Fibroblast of villous mesenchyme (primary cell): ENCODE measurements around the gene CACNA2D4. TPM values are rescaled to one million over a fixed set of nuclear protein-coding genes. Genes with fewer than 3 reads are reported as not detected.
A peak's percentile ranks its signal among the peaks of the same experiment; 100 is the strongest.

ENCODE experiments used
- DNase-seq: peaks from one replicate; pipeline ENCODE4 v3.0.0-alpha.2; 2010; ENCODE audit warnings: low read depth
- H3K4me3 ChIP-seq: 2 replicates; pipeline ENCODE4 v1.5.1; 2011; ENCODE audit warnings: low read depth, mild to moderate bottlenecking, low read length
- total RNA-seq: library from RNA; depleted of rRNA; stranded (reverse); fragments of >200 nt; gene quantifications from 2 replicates; pipeline ENCODE4 v1.2.3, GENCODE V29; 2012
- TF ChIP-seq, protein P1 (sequence below): IDR thresholded peaks from 2 replicates; pipeline ENCODE4 v1.5.1; 2012; ENCODE audit warnings: low read depth, mild to moderate bottlenecking, low read length; ENCODE audit not compliant: insufficient read depth

CACNA2D4 gene
- total RNA-seq, 1 donor = 1.7 TPM

DNA sequence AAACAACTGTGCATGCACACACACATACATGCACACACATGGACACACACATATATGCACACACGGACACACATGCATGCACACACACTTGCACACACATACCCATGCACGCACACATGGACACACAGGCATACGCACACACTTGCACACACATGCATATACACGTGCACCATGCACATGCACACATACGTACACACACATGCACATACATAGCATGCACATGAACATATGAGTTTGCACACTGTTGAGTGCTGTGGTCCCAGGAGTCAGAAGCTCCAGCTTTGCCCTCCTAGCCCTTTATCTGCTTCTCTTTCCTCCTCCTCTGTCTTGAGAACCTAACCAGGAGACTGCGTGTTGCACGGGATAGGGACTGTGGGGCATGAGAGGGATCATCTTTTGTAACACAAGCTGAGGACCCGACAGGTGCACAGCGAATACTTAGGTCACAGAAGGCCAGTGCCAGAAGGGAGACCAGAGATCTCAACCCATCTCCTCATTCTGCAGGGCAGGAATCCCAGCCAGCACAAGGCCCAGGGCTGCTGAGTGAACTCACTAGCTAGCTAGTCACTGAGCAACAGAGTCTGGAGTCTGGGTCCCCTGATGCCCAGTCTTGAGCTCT, 101.6 kb downstream of the CACNA2D4 start:
- H3K4me3 ChIP-seq = no peak overlapping the region
- TF ChIP-seq, protein P1, sequence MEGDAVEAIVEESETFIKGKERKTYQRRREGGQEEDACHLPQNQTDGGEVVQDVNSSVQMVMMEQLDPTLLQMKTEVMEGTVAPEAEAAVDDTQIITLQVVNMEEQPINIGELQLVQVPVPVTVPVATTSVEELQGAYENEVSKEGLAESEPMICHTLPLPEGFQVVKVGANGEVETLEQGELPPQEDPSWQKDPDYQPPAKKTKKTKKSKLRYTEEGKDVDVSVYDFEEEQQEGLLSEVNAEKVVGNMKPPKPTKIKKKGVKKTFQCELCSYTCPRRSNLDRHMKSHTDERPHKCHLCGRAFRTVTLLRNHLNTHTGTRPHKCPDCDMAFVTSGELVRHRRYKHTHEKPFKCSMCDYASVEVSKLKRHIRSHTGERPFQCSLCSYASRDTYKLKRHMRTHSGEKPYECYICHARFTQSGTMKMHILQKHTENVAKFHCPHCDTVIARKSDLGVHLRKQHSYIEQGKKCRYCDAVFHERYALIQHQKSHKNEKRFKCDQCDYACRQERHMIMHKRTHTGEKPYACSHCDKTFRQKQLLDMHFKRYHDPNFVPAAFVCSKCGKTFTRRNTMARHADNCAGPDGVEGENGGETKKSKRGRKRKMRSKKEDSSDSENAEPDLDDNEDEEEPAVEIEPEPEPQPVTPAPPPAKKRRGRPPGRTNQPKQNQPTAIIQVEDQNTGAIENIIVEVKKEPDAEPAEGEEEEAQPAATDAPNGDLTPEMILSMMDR = no peak
- DNase-seq = no peak

GRCh38 chr12:1815814-1816729, 102.4 kb downstream of the CACNA2D4 start:
- TF ChIP-seq, protein P1 = no peak
- DNase-seq = peak; percentile 36
- H3K4me3 ChIP-seq = no peak overlapping the region

DNA sequence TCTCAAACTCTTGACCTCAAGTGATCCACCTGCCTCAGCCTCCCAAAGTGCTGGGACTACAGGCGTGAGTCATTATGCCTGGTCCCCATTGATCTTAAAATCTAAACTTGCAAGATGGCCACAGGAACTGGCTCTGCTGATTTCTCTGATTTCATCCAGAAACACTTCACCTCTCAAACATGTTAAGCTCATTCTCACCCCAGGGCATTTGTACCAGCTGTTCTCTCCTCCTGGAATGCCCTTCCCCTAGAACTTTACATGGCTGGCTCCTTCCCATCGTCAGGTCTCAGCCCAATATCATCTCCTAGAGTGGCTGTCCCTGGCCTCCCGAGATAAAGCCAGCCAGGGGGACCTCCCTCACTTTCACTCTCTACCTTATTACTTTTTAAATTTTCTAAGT, 103.3 kb downstream of the CACNA2D4 start:
- TF ChIP-seq, protein P1 = no peak
- DNase-seq = no peak
- no peak overlapping the region for H3K4me3 ChIP-seq

DNA sequence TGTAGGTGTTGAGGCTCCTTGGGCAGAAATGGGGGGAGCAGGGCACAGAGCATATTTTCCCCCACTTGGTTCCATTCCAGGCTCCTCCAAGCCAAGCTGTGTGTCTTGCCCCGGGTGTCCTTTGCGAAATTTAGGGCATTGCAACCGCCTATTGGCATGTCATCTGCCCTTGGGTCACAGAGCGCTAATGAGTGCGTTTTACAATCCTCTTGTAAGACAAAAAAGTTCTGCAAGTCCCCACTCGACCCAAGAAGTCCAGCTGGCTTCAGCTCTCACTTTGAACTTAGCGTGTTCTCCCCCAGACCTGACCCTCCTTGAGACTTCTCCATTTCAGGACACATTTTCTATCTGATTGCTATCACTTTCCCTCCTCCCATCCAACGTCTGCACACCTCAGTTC, 104.2 kb downstream of the CACNA2D4 start:
- DNase-seq = no peak
- TF ChIP-seq, protein P1 = no peak
- H3K4me3 ChIP-seq = no peak overlapping the region

- no peak overlapping the region for H3K4me3 ChIP-seq
- TF ChIP-seq, protein P1 = no peak
- peak; percentile 91 for DNase-seq
Measured at GRCh38 chr12:1812650-1813302, 105.7 kb downstream of the CACNA2D4 start.

DNA sequence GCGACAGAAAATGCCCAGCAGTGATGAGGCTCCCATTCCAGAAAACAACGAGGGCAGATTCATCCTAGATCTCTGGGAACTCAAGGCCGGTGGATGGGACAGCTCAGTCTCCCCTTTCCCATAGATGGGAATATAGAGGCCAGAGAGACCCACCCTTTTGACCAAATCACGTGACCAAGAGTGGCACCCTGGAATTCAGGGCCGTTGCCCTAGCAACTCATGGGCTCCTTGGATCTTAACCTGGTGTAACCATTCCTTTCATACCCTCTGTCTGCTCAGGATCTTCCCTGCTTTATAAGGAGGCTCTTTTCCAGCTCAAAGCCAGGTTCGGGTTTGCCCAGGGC, 106.5 kb downstream of the CACNA2D4 start:
- no peak for DNase-seq
- no peak overlapping the region for H3K4me3 ChIP-seq
- TF ChIP-seq, protein P1 = no peak
